HT-29 (cell line): ENCODE measurements around the gene SORBS1. TPM values are rescaled to one million over a fixed set of nuclear protein-coding genes. Genes with fewer than 3 reads are reported as not detected.
A peak's percentile ranks its signal among the peaks of the same experiment; 100 is the strongest.

Experiments used
- DNase-seq: peaks from one replicate; pipeline ENCODE4 v3.0.0-alpha.2; 2015; ENCODE audit warnings: low spot score
- total RNA-seq: library from RNA; depleted of rRNA; stranded (reverse); fragments of >200 nt; shearing (Covaris generic); gene quantifications from 2 replicates; pipeline ENCODE4 v1.2.3, GENCODE V29; 2014

SORBS1 gene
- total RNA-seq, 1 experiment from 2014 or later = 1.3 TPM

DNA sequence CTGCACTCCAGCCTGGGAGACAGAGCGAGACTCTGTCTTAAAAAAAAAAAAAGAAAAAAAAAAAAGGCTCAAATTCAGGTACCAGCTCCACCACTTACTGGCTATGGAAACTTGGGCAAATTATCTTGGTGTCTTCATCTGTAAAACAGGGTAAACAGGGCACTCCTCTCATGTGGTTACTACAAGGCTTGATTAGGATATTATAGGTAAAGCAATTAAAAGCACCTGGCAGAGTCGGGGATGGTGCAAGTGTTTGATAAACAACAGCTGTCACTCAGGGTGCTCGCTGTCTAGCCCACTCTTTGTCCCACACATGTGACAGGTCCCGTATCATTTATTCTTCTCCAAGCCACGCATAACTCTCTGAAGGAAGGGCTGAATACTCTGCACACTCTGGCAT, 96.9 kb downstream of the SORBS1 start:
- DNase-seq = no peak

DNA sequence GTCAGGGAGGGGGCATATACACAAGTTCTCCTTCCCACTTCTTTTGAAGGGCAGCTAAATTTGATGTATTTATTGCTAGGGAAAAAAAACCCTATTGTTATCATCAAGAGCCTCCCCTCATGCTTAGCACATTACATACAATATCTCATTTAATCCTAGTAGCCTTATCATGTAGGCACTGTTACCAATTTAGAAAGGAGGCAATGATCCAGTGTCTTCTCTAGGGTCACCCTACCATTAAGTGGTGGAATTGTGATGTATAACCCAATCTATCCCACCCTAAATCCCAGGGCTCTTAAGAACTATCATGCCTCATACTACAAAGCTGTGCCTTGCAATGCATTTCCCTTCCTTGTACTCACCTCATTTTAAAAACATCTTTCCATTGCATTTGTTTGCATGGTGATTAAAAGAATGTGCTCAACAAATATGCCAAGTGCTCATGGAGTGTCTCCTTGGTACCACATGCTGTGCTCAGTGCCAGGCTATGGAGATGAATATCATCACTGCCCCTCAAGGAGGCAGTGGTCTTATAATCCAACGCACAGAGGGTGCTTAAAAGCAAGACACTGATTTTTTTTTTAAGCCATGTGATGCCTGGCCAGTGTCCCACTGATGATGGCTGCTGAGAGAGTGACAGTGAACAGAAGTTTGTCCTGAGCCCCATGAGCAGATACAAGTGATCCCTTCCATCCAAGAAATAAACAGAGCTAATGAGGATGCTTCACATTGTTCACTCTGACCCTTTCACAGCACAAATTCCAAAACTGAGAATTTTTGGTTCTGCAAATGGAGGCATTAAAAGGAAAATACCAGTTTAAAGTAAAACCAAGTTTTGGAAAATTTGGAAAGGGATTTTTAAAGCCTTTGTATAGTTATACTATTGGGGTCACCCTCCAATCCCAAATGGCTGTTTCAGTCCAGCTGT, 98.2 kb downstream of the SORBS1 start:
- no peak for DNase-seq

DNA sequence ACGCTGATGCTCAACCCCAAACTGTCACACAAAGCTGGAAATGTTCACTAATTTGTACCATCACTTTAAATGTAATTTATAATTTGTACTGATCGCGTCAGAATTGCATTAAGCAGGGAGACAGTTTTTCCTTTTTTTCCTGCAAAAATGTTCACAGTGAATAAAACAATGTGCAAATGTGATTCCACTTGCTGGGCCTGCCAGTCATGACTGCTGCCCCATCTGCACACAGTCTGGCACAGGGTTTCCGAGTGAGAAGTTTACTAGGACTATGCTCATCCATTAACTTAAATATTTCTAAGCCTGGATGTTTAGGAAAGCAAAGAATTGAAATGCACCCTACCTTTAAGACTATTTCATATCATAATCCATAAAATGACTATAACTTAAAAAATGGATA, 99.6 kb downstream of the SORBS1 start:
- DNase-seq = no peak

DNA sequence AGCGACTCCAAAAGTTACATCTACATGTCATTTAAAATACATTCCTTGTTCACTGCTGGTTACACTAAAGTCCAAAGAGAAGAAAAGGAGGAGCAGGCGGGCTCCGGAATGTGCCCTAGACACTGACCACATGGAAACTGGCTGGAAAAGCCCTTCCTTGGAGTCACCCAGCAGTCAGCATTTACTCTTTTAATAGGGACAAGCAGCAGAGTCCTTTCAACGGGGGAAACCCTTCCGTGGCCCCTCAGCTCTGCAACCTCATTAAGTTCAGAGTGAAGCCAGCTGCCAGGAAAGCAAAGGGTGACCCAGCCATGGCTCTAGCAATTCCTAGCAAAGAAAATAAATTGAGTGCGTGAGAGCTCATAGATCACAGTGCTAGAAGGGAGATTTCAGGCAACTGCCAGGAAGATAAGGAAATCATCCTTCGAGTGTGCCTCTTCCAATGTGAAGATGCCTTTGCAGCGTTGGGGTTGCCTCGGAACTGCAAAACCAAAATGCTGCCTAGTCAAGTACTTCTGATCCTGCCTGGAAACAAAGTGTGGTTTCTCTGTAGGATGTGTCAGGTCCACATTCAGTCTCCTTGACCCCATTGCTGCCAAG, 101.6 kb downstream of the SORBS1 start:
- DNase-seq = no peak

DNA sequence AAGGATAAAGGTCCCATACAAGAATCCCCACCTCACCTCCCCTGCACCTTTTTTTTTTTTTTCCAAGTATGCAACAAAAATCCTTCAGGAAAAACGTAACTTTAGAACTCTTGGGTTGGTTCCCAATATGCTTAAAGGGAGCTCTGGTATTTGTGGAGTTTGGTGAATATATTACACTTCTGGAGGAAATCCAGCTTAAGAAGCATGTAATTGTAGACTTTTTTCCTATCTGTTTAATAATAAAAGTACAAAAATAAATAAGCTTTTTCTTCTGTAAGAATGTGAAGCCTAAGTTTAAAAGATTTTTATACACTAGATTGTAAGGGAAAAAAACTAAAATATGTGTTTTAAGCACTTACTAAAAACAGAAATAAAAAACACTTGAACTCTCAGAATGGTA, 102.3 kb downstream of the SORBS1 start:
- no peak for DNase-seq

DNA sequence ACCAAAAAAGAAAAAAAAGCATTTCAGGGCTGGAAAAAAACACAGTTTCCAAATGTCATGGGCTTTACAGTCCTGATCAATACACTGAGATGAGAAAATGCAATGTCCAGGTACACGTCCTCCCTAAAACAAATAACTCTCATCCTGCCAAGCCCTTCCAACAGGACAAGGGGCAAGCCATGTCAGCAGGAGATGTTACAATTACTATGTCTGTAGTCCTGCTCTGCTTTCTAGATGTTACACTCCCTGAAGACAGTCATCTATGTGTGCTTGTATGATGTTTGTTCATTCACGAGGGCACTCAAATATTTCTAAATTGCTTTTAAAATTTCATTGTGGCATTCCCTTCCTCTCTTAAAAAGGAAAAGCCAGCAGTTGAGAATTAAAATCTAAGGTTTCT, 103.2 kb downstream of the SORBS1 start:
- no peak for DNase-seq

DNA sequence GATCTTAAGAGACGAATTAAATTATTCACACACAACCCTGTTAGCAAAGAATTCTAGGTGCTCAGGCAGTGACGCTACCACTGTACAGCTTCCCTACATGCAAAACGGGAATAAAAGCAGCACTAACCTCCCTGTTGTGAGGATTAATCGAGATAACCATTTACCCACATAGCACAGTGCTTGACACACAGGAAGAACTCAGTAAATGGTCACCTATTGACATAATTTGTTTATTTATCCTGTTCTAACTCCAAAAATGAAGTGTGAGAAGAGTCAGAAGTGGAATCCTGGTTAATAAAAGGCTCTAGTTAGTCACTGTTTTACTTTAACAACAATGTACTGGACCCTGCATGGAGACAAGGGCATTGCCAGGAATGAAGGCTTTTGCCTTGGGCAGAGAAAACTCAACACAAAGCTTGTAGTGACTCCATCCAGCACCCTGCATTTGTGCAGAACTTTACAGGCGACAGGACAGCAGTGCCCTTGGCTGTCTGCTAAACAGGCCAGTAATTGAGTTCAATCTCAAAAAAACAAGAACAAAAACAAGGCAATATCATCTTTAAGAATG, 103.8 kb downstream of the SORBS1 start:
- DNase-seq = no peak

DNA sequence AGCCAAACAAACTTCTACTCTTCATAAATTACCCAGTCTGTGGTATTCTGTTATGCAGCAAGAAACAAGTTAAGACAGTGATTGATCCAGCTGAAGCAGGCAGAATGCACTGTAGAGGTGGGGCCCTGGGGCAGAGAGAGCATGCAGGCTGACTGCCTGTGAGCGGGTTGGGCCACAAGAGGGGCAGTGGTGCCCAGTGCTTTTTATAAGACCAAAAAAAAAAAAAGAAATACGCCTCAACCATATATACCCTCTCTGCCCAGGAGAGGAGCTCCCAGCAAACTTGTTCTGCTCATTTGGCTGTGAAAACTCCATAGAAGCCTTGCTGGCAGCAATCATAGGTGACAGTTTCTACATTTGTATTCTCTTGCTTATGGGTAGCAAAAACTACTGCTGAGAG, 104.7 kb downstream of the SORBS1 start:
- no peak for DNase-seq

DNA sequence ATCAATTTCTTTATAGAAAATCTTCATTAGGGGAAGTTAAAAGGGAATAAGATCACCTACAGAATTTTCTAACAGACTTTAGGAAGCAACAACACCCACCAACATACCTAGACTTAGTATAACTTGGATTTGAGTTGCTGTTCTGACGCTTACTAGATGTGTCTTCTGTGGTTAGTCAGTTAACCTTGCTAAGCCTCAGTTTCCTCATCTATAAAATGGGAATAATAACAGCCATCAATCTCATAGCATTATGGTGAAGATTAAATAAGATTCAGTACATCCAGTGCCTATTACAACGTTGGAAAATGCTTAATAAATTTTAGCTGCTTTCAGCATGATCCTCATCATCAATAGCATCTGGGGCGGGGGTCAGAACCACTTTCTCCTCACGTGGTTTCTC, 106.2 kb downstream of the SORBS1 start:
- DNase-seq = no peak

DNA sequence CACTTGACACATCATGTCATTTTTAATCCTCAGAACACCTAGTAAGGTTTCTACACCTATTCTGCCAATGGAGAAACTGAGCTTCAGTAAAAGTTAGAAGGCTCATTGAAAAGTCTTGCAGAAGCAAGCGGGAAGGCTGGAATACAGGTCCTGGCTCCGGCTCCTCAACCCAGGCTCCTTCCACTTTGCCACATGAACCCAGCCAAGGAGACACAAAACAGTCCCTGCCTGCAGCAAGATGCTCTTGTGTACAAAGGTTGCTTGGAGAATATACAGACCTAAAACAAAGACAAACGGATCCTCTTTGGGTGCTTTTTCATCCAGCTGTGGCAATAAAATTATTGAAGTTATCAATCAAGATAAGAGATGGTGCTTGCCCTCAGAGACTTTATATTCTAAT, 106.8 kb downstream of the SORBS1 start:
- no peak for DNase-seq

DNA sequence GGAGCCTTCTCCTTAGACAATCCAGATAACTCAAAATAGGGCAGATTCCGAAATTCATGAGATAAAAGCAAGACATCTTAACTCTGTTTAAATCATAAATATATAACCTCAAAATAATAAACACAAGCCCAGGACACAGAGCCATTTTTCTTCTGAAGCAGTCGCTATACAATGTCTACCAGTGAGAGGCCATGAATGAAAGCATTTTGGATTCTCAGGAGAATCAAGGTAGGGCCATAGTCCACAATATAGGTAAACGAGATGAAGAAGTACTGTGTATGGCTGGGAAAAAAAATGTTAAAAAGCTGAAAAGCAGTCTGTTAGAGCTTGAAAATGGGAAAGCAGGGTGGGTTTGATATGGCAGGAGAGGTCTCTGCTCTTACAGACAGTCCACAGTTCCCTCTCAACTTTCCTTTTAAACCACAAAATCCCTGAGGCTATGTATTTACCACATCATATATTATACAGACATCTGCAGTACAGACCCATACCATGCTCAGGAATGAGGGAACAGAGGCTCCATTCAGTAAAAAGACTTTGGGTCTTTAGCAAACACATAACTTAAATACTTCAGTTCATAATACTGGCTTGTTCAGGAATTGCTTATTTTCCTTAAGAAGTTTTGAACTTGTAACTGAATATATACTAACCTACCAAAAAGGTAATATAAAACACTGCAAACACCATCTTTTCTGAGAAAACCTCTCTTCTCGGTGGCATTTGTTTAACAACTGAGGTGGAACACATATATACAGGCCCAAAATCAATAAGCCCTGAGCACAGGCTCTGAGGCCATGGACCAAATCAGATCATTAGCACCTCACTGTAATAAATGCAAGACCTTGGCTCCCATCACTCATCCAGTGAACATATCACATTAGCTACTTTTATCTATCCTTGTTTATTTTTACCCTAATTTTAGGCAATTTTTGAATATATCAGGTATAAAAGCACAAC, 109.3 kb downstream of the SORBS1 start:
- no peak for DNase-seq

DNA sequence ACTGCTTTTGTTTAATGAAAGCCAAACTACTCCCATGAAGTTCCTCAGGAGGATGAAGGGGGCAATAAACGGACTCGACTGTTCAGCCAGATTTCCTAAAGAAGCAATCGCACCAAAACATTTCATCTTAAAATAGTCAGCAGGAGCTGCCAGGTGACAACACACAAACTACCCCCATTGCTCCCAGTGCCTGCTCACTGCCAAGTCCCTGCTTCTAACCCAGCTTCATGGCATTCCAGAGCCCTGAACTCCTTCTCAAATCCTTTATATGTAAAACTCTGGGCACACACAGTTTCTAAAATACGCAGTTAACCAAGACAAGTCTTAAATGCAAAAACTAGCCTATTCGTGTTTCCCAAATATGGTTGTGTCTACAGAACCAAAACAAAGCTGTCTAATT, 110.0 kb downstream of the SORBS1 start:
- DNase-seq = no peak

DNA sequence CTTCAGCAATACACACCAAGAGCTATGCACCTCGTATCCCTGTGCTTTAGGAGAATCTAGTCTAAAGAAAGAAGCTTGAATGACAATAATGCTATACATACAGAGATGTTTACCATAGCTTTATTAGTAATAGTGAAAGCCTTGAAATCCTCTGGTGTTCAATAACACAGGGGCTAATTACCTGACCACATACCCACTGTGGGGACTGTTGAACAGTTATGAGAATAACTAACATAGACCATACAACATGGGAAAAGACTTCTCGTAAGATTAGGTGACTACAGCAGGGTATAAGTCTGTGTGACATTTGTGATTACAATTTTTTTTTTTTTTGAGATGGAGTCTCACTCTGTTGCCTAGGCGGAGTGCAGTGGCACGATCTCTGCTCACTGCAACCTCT, 111.0 kb downstream of the SORBS1 start:
- DNase-seq = no peak

DNA sequence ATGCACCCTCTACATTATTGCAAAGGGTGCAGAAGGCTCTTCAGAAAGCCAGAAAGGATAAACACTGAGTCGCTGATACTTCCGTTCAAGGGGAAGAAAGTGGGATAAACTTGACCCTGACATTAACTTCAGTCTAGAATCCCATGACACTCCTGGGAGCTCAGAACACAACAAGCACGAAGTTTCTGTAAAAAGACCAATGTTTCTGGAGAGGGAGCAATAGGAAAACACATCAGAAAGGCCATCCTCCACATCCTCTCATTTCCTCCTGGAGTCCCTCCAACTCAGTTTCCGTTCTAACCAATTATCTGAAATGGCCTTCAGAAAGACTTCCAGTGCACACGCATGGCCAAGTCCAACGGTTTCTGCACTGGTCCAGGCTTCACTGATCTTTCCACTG, 113.5 kb downstream of the SORBS1 start:
- DNase-seq = no peak

DNA sequence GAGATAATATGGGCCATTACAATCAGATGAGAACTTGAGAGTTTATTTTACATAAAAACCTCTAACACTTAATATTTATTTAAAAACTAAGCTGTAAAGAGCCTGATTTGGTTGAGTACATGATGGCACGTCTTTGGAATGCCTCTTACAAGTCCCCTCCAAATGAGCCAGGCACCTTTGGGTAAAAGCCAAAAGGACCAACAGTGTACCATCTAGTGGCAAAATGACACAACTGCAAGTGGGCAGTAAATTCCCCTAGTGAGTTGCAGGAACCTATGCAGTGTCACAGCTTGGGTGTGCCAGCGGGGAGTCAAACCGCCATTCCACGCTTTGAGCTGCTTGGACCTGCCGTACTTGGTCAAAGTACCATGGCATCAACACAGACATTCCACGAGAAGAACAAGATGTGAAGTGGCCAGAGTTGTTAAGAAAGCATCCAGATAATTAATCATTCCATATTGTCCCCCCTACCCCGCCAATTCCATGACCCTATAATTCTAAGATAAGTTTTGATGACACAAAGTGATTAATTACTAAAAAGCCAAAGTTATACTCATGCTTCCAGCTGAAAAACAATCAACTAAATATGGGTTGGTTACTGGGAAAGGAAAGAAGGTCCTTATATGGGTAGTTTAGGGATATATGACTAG, 115.2 kb downstream of the SORBS1 start:
- peak; percentile 74 for DNase-seq

DNA sequence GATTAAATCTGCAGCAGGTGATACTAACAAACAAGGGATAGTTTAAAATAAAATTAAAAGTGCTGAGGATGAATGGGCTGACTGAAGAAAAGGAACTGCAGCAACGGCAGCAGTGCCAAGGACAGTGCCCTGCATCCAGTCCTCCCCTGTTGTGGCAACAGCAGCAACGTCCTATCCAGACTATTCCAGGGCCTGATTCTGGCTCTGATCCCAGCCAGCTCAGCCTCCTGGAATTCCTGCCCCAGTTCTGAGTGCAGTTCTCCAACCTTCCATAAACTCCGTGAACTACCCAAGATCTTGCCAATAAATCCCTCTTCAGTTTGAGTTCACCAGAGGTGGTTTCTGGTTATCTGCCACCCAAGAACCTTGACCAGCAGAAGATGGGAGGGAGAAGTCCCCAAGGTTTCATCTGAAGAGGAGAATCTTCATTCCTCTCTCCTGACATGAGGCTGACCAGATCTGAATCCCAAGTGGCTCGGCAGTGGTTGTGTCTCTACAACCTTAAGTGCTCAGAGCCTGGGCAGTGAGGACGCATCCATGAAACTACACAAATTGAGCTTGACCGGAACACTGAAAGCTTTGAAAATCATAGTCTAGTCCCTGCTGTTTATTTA, 115.8 kb downstream of the SORBS1 start:
- peak; percentile 12 for DNase-seq

DNA sequence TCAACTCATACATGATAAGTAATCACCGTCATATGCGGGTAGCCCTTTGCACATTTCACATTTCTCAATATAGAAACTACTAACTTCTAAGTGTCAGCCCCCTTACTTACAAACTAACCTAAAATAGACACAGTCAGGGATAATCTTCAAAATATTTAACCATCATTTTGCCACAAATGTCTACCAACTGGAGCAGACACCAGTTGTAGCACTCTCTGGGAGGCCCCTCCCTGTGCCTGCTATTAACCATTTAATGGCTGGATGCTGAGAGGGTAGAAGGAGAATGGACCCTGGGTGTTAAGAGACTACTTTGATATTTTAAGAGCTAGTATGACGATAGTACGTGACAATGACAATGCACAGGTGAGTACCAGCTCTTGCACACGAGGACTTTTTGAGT, 116.4 kb downstream of the SORBS1 start:
- no peak for DNase-seq

DNA sequence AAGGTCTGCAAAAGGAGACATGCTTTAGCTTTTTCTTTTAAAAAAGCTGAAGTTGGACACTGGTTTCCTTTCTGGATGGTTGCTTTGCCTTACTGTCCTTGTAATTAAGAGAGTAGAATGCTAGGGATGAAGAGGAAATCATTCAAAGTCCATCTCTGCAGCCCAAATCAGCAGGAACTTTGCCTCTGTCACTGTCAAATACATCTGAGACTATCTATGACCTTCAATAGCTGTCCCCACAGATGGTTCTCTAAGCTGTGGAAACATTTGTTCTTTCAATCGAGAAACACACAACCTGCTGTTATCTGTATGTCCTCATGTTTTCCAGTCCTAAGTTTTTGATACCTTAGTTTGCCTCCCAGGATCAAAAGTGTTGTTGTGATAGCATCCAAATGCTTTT, 117.5 kb downstream of the SORBS1 start:
- DNase-seq = no peak

DNA sequence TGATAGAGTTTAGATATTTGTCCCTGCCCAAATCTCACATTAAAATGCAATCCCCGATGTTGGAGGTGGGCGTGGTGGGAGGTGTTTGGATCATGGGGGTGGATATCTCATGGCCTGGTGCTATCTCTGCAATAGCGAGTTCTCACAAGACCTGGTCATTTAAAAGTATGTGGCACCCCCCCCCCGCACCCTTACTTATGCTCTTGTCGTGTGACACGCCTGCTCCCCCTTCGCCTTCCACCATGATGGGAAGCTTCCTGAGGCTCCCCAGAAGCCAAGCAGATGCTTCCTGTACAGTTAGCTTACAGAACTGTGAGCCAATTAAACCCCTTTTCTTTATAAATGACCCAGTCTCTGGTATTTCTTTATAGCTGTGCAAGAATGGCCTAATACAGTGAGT, 118.8 kb downstream of the SORBS1 start:
- no peak for DNase-seq

DNA sequence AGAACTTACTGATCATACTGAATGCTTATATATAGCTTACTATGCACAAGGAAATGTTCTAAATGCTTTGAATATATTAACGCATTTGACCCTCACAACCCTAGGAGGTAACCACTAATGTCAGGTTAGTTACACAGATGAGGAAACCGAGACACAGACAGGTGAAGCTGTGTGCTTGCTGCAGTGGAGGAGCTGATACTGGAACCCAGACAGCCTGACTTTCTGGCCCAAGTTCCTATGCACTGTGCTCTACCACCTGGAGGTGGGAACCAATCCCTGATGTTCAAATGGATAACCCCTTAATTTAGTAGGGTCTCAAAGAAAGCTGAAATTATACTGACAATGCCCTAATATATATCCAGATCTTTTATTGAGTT, 119.6 kb downstream of the SORBS1 start:
- no peak for DNase-seq
